Stomach smooth muscle (tissue), 2 donors: Measurements from ENCODE around the gene SH3RF3.

Source experiments
- H3K27ac ChIP-seq: one replicate; pipeline ENCODE4 v1.7.0; 2013; ENCODE audit warnings: mild to moderate bottlenecking, low read length, inconsistent platforms
- H3K27me3 ChIP-seq, 2 donors: one replicate each; pipeline ENCODE4 v1.7.0; 2013; ENCODE audit warnings: low read length in 2 of 2; ENCODE audit not compliant: insufficient read depth in 2 of 2, control insufficient read depth in 1 of 2
- H3K36me3 ChIP-seq, 2 donors: one replicate each; pipeline ENCODE4 v1.7.0; 2013; ENCODE audit warnings: low read length in 2 of 2; ENCODE audit not compliant: control insufficient read depth in 2 of 2, insufficient read depth in 2 of 2
- H3K4me1 ChIP-seq: one replicate; pipeline ENCODE4 v1.7.0; 2013; ENCODE audit warnings: low read length; ENCODE audit not compliant: control insufficient read depth, insufficient read depth
- H3K4me3 ChIP-seq, 2 donors: one replicate each; pipeline ENCODE4 v1.7.0; 2013; ENCODE audit warnings: low read length in 2 of 2
- H3K9ac ChIP-seq, 2 donors: one replicate each; pipeline ENCODE4 v1.7.0; 2013; ENCODE audit warnings: low read length in 2 of 2, mild to moderate bottlenecking in 1 of 2
- H3K9me3 ChIP-seq, 2 donors: one replicate each; pipeline ENCODE4 v1.7.0; 2013; ENCODE audit warnings: low read length in 2 of 2; ENCODE audit not compliant: control insufficient read depth in 2 of 2
- donor health status: healthy.
- donor health status: Pancreatic carcinoma.

The SH3RF3 gene

GRCh38 chr2:109277406-109277805 is 148.4 kb downstream of the SH3RF3 start:
- no peaks in the 10 kb centered on the region for H3K36me3 ChIP-seq
- H3K4me3 ChIP-seq = no peak overlapping the region
- no peak overlapping the region for H3K27ac ChIP-seq
- peaks cover 3% of the 10 kb centered on the region for H3K4me1 ChIP-seq
- no peaks in the 10 kb centered on the region for H3K9me3 ChIP-seq
- H3K9ac ChIP-seq = no peak overlapping the region
- H3K27me3 ChIP-seq = no peaks in the 10 kb centered on the region

GRCh38 chr2:109279243-109279860 is 150.3 kb downstream of the SH3RF3 start:
- no peak overlapping the region for H3K4me3 ChIP-seq
- H3K27ac ChIP-seq = no peak overlapping the region
- H3K9ac ChIP-seq = no peak overlapping the region

DNA sequence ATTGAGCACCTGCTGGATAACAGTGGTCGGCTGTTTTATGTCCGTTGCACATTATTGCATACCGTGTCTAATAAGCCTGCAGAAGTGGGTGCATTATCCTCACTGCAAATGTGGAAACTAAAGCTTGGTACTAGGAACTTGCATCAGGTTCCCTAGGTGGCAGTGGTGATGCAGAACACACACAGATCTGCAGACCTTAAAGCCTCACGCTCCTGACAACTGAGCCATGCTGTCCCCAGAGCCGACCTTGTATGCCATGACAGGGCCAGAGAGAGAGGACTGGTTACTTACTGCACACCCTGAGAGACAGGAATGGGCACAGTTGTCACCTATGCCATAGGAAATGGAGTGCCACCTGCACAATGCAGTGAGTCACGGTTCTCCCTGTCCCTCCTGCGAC is 151.8 kb downstream of the SH3RF3 start:
- no peak overlapping the region for H3K9ac ChIP-seq
- H3K27ac ChIP-seq = no peak overlapping the region
- no peaks in the 10 kb centered on the region for H3K36me3 ChIP-seq
- H3K4me1 ChIP-seq = peaks cover 20% of the 10 kb centered on the region
- no peaks in the 10 kb centered on the region for H3K9me3 ChIP-seq
- H3K27me3 ChIP-seq = no peaks in the 10 kb centered on the region
- no peak overlapping the region for H3K4me3 ChIP-seq

More at GRCh38 chr2:109279243-109279860, 150.3 kb downstream of the SH3RF3 start:
- Histone ChIP-seq H3K9me3 (no peaks in the 10 kb centered on the region), H3K27me3 (no peaks in the 10 kb centered on the region), H3K4me1 (peaks cover 8% of the 10 kb centered on the region), H3K36me3 (no peaks in the 10 kb centered on the region)

- no peak overlapping the region for H3K27ac ChIP-seq
- no peaks in the 10 kb centered on the region for H3K27me3 ChIP-seq
- H3K4me1 ChIP-seq = peaks cover 22% of the 10 kb centered on the region
- H3K4me3 ChIP-seq = no peak overlapping the region
- no peaks in the 10 kb centered on the region for H3K9me3 ChIP-seq
- H3K36me3 ChIP-seq = no peaks in the 10 kb centered on the region
- no peak overlapping the region for H3K9ac ChIP-seq
Measured at GRCh38 chr2:109282360-109282759, 153.4 kb downstream of the SH3RF3 start.

DNA sequence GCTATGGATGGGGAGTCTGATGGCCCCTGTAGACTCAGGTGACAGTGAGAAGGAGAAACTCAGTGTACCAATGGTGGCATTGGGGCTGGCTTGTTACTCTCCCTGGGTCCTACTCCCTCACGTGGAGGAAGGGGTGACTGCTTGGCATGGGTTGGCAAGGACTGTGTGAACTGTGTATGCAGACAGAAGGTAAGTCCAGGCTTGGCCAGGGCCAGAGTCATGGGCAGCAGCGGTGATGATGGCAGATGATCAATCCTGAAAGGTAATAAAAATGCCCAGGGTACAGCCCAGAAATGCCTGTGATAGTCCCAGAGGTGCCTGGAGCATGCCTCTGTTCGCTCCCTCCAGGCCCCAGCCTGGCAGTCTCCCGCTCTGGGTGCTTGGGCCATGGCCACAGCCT is 153.9 kb downstream of the SH3RF3 start:
- H3K27me3 ChIP-seq = no peaks in the 10 kb centered on the region
- no peak overlapping the region for H3K9ac ChIP-seq
- H3K27ac ChIP-seq = no peak overlapping the region
- no peak overlapping the region for H3K4me3 ChIP-seq
- H3K9me3 ChIP-seq = no peaks in the 10 kb centered on the region
- H3K4me1 ChIP-seq = peaks cover 22% of the 10 kb centered on the region
- H3K36me3 ChIP-seq = no peaks in the 10 kb centered on the region

- Histone ChIP-seq H3K9me3 (no peaks in the 10 kb centered on the region), H3K4me3 (no peak overlapping the region), H3K27ac (no peak overlapping the region), H3K27me3 (no peaks in the 10 kb centered on the region), H3K9ac (no peak overlapping the region), H3K4me1 (peaks cover 22% of the 10 kb centered on the region), H3K36me3 (no peaks in the 10 kb centered on the region)
Measured at GRCh38 chr2:109284826-109285225, 155.8 kb downstream of the SH3RF3 start.

GRCh38 chr2:109285244-109285651 is 156.2 kb downstream of the SH3RF3 start:
- Histone ChIP-seq H3K9me3 (no peaks in the 10 kb centered on the region), H3K9ac (no peak overlapping the region), H3K36me3 (no peaks in the 10 kb centered on the region), H3K27me3 (no peaks in the 10 kb centered on the region), H3K4me1 (peaks cover 22% of the 10 kb centered on the region), H3K4me3 (no peak overlapping the region), H3K27ac (no peak overlapping the region)

- Histone ChIP-seq H3K36me3 (no peaks in the 10 kb centered on the region), H3K27me3 (no peaks in the 10 kb centered on the region), H3K4me3 (no peak overlapping the region), H3K4me1 (peaks cover 28% of the 10 kb centered on the region), H3K9me3 (no peaks in the 10 kb centered on the region), H3K9ac (no peak overlapping the region), H3K27ac (no peak overlapping the region)
Measured at GRCh38 chr2:109287413-109287812, 158.4 kb downstream of the SH3RF3 start.

GRCh38 chr2:109287838-109288237 is 158.8 kb downstream of the SH3RF3 start:
- no peak overlapping the region for H3K4me3 ChIP-seq
- H3K4me1 ChIP-seq = peaks cover 28% of the 10 kb centered on the region
- no peaks in the 10 kb centered on the region for H3K27me3 ChIP-seq
- no peaks in the 10 kb centered on the region for H3K36me3 ChIP-seq
- no peak overlapping the region for H3K9ac ChIP-seq
- H3K27ac ChIP-seq = no peak overlapping the region
- H3K9me3 ChIP-seq = no peaks in the 10 kb centered on the region

- Histone ChIP-seq H3K9me3 (no peaks in the 10 kb centered on the region), H3K27ac (no peak overlapping the region), H3K4me3 (no peak overlapping the region), H3K4me1 (peaks cover 27% of the 10 kb centered on the region), H3K27me3 (no peaks in the 10 kb centered on the region), H3K36me3 (no peaks in the 10 kb centered on the region), H3K9ac (no peak overlapping the region)
Measured at GRCh38 chr2:109288544-109289368, 159.8 kb downstream of the SH3RF3 start.
